ENCODE measurements around the gene SOAT1. TPM values are rescaled to one million over a fixed set of nuclear protein-coding genes. Genes with fewer than 3 reads are reported as not detected.

SOAT1 gene
- 21.3 and 32.7 TPM in 2 replicates for total RNA-seq

GRCh38 chr1:179293340-179294327 lies at the start of gene SOAT1:
Gene SOAT1 (plus strand): TSS chr1:179293797. CDS start chr1:179302685, 8,888 bp downstream.

GRCh38 chr1:179365342-179366092 lies 71.9 kb downstream of the SOAT1 start, which contains the start of gene AXDND1:
Gene AXDND1 (plus strand): TSS chr1:179365971. CDS start chr1:179366510, 539 bp downstream.

Other genes starting within 250 kb of the SOAT1 start
- gene TOR3A, start 211.7 kb upstream of the SOAT1 start, total RNA-seq: 36.9 and 45.9 TPM in 2 replicates
- 9.4 and 15.1 TPM in 2 replicates for gene ABL2, start 64.1 kb upstream of the SOAT1 start, total RNA-seq
- 0.10 TPM in 1 of 2 replicates, not detected in the other for gene AXDND1, start 72.2 kb downstream of the SOAT1 start, total RNA-seq

Measured in cardiac ventricle fibroblast (primary cell).